GM18861 (cell line): ENCODE results near the gene MPND.

Source experiments
- ATAC-seq: cut with Tn5 transposase; IDR thresholded peaks from one replicate; pipeline ENCODE4 v1.9.1; 2021; ENCODE audit not compliant: unreplicated experiment

MPND gene, protein sequence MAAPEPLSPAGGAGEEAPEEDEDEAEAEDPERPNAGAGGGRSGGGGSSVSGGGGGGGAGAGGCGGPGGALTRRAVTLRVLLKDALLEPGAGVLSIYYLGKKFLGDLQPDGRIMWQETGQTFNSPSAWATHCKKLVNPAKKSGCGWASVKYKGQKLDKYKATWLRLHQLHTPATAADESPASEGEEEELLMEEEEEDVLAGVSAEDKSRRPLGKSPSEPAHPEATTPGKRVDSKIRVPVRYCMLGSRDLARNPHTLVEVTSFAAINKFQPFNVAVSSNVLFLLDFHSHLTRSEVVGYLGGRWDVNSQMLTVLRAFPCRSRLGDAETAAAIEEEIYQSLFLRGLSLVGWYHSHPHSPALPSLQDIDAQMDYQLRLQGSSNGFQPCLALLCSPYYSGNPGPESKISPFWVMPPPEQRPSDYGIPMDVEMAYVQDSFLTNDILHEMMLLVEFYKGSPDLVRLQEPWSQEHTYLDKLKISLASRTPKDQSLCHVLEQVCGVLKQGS

DNA sequence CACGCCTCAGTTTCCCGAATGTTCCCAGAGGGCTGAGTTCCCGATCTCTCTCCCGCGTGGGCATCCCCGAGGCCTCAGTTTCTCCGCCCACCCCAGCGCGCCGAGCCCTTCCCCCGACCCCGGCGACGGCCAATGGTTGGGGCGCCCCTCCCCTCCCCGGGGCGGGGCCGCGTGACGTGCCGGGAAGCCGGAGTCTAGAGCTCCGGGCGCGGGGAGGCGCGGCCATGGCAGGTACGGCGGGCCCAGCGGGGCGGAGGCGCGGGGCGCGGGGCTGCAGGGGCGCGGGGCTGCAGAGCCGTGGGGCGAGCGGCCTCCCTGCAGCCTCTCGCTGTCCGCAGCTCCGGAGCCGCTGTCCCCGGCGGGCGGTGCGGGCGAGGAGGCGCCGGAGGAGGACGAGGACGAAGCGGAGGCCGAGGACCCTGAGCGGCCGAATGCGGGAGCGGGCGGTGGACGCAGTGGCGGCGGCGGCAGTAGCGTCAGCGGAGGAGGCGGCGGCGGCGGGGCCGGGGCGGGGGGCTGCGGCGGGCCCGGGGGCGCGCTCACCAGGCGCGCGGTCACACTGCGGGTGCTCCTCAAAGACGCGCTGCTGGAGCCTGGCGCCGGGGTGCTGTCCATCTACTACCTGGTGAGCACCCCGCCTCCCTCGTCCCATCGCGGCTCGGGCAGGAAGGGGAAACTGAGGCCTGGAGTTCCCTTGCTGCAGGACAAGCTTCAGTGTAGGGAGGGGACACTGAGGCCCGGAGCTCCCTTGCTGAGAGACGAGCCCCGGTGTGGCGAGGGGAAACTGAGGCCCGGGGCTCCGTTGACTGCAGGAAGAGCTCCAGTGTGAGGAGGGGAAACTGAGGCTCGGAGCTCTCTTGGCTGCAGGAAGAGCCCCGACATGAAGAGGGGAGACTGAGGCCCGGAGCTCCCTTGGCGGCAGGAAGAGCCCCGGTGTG, at the start of gene MPND:
Gene MPND (plus strand): TSS at position 193 of the 938 bp plus-strand sequence. CDS start 32 bp downstream, at position 225.
- peak; percentile 38 for ATAC-seq

DNA sequence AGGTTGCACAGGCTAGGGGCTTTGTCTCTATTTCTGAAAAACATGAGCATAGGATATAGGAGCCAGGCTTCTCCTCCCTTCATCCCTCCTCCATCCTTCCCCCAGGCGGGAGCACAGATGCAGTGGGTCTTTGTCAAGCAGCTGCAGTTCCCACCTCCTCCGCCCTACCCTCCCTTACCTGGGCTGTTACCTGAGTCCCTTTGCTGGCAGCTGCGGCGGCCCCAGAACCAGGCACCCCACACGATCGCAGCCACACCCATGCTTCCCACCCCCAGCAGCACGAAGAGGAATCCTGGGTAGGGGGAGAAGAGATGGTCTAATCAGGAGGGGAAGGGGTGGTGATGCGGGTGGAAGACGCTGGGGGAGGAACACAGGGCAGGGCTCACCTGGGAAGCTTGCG, 49.0 kb upstream of the MPND start:
- ATAC-seq: no peak

DNA sequence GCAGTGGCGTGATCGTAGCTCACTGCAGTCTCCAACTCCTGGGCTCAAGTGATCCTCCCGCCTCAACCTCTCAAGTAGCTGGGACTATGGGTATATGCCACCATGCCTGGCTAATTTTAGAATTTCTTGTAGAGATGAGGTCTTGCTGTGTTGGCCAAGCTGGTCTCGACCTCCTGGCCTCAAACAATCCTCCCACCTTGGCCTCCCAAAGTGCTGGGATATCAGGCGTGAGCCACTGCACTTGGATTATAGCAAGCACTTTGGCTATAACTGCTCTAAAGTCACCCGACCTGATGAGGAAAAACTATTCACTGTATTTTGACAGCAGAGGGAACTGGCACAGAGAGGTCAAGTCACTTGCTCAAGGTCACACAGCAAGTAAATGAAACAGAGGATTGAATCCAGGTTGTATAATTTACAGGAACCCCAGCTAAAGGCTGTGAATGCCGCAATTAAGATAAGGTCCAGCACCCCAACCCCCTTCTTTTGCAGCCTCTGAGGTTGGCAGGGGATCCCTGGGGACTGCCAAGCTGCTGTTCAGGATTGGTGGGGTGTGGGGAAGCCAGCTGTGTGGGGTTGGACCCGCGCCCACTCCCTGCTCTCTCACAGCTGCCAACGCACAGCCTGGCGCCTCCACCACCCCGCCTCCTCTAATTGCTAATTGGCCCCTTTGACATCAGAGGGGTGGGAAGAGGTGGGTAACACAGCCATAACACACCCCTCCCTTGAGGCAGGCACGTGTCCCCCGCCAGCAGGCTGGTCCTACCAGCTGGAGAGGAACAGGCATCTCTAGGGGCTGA, 47.2 kb upstream of the MPND start:
- ATAC-seq: no peak

DNA sequence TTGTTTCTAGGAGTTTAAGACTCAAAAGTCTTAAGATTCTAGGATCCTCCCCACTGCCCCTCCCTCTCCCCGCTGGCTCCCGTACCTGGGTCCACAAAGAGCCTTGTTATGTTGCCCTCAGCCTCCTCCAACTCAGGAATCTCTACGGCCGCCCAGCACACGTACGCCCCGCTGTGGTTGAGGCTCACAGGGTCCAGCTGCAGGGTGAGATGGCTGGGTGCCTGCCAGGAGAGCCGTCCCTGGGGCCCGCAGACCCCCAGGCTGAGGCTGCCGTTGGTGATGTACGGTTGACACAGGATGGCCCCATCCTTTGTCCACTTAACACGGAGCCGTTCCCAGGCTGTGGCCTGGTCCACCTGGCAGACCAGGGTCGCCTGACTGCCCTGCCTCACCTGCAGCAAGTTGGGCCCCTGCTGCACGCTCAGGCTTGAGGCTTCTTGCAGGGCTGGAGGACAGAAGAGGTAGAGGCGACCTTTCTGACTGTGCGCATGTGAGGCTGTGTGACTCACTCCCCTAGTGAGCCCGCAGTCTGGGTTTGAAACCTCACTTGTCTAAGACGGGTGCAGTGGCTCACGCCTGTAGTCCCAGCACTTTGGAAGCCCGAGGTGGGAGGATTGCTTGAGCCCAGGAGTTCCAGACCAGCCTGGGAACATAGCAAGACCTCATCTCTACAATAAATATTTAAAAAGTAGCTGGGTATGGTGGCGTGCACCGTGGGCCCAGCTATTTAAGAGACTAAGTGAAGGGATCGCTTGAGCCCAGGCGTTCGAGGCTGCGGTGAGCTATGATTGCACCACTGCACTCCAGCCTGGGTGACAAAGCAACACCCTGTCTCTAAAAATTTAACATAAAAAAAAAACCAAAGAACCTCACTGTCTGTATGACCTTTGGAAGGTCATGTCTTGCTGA, 45.2 kb upstream of the MPND start:
- no peak for ATAC-seq

DNA sequence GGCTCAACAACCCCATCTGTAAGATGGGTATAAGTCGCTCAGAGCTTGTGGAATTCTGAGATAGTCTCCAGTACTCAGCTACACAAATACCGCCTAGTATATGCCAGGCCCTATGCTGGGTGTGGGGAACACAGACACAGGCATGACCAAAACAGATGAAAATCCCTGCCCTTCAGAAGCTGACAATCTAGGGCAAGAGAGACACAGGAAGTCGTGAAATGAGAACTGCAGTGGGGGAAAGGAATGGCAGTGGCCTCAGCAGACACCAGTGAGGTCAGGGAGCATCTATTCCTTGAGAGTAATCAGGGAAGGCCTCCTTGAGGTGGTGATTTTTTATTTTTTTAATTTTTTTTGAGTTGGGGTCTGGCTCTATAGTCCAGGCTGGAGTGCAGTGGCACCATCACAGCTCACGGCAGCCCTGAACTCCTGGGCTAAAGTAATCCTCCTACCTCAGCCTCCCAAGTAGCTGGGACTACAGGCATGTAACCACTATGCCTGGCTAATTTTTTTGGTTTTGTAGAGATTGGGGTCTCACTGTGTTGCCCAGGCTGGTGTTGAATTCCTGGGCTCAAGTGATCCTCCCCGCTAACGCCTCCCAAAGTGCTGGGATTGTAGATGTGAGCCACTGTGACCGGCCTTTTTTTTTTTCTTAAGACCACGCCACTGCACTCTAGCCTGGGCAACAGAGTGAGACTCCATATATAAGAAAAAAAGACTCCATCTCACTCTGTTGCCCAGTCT, 44.4 kb upstream of the MPND start:
- ATAC-seq: no peak

DNA sequence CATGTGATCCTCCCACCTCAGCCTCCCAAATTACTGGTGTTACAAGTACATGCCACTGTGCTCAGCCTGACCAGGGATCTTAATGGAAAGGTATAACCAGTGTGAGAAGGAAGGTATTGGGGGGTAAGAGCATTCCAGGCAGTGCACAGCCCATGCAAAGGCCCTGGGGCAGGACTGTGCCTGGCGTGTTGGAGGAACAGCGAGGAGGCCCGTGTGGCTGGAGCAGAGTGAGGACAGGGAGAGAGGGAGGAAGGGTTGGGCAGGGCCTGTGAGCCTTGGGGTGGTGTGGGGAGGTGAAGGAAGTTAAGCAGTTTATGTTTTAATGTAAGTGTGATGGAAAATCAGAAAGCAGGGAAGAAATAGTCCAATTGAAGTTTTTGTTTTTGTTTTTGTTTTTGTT, 42.8 kb upstream of the MPND start:
- ATAC-seq: no peak

DNA sequence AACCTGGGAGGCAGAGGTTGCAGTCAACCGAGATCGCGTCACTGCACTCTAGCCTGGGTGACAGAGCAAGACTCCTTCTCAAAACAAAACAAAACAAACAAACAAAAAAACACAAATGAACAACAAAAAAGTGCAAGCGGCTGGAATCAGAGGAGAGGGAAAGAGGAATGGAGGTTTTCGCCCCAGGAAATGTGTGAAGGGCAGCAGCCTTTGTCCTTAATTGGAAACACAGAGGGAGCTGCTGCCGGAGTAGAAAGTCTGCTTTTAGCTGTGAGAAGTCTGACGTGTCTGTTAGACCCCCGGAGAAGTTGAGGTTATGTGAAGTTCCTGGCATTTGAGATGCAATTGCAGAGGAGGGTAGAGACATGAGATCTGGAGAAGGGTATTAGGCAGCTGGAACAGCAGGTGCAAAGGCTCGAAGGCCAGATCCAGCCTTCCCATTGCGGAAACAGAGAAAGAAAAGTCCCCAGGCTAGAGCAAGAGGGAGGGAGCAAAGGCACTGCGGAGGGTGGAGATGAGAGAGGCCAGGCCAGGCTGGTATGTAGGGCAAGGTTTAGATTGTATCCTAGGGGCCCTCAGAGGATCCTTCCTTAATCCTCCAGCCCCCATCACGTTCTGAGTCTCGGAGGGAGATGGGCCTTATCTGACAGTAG, 41.6 kb upstream of the MPND start:
- no peak for ATAC-seq

DNA sequence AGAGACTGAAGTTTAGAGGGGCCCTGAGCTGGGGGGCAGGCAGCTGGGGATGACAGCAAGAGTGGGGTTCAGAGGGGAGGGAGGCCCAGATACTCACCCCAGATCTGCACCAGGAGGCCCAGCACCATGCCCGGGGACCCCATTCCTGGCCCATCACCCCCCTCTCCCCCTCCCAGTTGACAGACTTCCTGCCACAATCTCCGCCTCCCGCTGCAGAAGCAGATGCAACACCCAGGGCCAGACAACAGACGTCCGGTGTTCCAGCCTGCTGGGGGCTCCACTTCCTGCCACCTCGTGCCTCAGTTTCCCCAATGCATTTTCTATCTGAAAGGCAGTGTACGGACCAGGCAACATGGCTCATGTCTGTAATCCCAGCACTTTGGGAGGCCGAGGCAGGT, 41.1 kb upstream of the MPND start, which contains the start of gene TMIGD2:
Gene TMIGD2 (minus strand): TSS at position 147 of the 398 bp plus-strand sequence. CDS start 4 bp downstream, at position 143.
- ATAC-seq: no peak

DNA sequence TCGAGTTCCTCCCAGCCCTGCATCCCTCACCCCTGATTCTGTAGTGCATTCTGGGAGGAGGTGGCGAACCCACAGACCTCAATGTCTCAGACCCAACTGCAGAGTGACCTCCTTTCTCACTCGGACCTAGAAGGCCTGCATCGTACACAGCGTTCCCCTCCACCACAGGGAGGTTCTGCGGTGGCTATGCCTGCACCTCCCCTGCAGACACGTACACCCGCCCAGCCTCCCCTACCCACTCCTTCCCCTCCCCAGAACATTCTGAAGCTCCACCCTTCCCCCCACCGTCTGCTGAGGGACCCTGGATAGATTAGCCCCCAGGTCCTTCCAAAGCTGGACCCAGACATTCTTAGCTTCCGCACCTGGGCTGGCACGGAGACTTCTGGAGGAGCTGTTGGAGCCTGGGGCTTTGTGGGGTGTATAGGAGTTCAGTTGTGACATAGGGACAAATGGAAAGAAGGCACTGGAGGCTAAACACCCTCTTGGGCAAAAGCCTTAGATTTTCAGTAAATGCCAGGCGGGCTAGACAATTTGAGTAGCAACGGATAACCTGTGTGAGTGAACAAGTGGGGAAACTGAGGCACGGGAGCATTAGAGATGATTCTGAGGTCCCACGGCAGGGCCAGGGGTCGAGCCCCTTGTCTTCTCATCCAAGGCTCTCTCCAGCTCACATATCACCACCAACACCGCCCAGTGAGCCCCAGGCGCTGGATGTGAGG, 39.4 kb upstream of the MPND start:
- no peak for ATAC-seq

DNA sequence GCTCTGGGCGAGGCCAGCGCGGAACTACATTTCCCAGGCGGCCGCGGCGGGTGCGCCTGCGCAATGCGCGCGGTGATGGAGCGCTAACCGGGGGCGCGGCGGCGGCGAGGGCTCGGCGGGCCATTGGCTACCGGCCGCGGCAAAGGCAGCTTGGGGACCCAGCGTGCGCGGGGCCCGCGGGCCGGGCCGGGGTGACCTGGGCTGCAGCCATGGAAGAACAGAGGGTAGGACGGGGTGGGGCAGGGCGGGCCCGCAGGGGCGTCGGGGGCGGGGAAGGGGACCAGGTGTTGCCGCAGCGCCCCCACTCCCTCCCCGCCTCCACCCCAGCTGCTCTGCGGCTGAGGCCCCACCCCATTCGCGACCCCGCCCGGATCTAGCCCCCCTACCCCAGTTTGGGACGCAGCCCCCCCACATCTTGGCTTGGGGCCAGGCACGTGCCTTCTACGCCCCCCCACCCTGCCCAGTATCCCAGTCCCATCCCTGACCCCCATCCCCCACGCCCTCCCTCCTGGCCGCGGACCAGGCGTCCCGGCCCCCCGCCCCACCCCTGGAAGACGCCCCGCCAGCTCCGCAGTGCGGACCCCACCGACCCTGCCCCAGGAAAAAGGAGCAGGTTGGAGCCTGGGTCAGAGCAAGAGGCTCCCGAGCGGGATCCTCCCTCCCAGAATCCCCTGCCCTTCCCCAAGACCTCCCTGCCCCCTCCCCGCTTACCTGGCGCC, 38.7 kb upstream of the MPND start, which contains the start of gene FSD1:
Gene FSD1 (plus strand): TSS at position 61 of the 719 bp plus-strand sequence. CDS start 149 bp downstream, at position 210.
- no peak for ATAC-seq

DNA sequence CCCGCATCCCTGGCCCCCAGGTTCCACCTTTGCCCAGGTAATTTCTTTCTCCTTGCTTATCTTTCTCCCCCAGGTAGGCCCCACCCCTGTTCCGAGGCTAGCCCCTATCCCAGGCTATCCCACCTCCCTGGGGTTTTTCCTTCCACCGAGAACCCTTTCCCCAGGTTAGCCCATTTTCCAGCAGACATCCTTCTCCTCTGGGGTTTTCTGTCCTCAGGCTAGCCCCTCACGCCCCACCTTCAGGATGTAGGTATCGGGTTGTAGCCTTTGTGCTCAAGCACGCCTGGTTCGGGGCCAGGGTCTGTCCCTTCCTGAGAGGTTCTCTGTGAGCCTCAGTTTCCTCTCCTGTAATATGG, 38.1 kb upstream of the MPND start:
- ATAC-seq: no peak

DNA sequence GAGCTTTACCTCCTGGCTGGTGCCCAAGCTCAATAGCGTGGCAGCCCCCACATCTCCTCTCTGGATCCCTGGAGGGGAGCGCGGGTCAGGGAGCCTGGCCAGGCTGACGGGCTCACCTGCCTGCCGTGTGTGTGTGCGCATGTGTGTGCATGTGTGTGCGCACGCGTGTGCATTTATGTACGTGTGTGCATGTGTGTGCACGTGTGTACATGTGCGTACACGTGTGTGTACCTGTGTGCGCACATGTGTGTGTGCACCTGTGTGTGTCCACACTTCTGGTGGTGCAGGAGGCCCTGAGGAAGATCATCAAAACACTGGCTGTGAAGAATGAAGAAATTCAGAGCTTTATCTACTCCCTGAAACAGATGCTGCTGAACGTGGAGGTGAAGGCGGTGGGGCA, 37.7 kb upstream of the MPND start:
- no peak for ATAC-seq

DNA sequence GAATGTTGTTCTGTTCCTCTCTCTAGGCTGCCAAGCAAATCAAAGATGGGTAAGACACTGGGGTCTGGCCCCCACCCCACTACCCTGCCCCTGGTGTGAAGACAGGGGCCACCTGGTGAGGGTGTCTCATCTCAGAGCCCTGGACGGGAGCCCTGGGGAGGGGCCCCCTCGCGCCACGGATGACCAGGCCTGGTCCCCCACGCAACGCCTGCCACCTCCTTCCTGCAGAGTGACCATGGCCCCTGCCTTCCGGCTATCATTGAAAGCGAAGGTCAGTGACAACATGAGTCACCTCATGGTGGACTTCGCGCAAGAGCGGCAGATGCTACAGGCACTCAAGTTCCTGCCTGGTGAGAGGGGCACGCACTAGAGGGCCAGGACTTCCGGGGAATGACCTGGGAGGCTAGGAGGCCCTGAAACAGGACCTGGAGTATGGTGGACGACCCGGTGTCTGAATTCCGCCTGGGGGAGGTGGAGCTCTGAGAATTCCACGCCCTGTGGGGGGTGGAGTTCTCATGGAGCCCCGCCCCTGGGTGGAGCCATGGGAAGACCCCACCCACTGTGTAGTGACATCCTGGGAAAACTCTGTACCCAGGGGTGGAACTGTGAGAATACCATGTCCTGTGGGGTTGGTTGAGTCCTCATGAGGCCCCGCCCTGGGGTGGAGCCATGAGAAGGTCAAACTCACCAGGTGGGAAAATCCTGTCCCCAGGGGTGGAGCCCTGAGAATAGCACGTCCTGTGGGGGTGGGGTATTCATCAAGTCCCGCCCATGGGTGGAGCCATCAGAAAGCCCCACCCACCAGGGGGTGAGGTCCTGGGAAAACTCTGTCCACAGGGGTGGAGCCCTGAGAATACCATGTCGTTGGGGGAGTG, 32.9 kb upstream of the MPND start:
- ATAC-seq: no peak

DNA sequence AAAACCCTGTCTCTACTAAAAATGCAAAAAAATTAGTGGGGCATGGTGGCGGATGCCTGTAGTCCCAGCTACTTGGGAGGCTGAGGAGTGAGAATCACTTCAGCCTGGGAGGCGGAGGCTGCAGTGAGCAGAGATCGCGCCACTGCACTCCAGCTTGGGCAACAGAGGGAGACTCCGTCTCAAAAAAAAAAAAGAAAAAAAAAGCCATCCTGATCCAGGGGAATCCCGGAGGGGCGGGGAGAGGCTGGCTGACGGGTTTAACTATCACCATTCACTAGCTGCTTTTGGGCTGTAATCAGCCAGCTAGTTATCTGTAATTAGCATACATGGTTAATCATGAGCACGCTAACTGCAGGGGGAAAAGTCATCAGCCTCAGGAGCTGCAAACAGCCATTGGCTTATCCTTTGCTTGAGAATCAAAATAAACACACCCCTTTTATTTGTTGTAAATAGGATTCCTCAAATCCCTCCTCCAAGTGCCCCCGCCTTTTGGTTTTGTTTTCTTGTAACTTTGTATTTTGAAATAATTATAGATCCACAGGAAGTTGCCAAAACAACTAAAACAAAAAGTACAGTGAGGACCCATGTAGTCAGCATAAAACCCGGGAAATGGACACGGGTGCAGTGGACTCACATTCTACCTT, 29.4 kb upstream of the MPND start:
- ATAC-seq: no peak

DNA sequence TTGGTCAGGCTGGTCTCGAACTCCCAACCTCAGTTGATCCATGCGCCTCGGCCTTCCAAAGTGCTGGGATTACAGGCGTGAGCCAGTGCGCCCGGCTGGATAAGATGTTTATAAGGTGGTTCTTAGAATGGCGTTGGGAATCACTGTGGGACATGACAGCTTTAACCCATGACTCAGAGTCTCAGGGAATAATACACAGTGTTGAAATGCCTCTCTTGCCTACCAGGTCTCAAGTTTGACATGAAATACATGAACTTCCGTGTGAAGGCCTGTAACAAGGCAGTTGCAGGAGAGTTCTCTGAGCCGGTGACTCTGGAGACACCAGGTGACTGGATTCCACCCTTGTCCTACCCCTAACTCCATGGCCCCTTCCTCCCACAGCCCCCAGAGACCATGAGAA, 26.4 kb upstream of the MPND start:
- ATAC-seq: no peak

DNA sequence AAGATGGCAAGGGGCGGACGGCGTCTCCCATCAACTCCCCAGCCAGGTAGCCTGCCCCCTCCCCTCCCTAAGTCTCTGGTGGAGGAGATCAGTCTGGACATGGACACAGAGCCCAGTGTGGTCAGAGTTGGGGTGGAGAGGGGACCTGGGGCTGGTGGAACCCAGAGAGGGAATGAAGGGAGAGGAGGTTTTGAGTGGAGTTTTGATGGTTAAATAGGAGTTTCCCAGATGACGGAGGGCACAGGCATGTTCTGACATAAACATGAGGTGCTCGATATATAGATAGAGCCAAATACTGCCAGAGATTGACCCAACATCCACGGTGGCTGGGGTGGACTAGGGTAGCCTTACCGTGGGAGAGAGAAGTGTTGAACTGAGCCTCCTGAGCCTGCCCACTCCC, 24.9 kb upstream of the MPND start:
- no peak for ATAC-seq
